Measurements from ENCODE around the gene STK32B.

DNA sequence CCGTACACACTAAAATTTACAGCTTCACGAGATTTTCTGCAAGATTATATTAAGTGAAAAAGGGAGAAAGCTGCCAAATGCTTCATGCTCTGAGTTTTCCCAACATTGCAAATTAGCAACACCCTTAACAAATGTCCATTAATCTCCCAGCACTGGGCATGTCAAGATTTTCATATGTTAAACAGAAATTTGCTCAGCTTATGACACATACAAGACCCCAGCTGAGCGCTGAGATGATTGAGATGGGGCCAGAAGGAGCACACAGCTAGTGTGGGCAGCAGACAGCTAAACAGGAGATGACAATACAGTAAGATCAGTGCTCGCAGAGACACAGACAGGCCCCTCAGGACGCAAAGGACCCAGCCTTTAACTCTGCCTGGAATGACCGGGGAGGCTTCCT is 208.8 kb downstream of the STK32B start:
- TF ChIP-seq, protein P1, sequence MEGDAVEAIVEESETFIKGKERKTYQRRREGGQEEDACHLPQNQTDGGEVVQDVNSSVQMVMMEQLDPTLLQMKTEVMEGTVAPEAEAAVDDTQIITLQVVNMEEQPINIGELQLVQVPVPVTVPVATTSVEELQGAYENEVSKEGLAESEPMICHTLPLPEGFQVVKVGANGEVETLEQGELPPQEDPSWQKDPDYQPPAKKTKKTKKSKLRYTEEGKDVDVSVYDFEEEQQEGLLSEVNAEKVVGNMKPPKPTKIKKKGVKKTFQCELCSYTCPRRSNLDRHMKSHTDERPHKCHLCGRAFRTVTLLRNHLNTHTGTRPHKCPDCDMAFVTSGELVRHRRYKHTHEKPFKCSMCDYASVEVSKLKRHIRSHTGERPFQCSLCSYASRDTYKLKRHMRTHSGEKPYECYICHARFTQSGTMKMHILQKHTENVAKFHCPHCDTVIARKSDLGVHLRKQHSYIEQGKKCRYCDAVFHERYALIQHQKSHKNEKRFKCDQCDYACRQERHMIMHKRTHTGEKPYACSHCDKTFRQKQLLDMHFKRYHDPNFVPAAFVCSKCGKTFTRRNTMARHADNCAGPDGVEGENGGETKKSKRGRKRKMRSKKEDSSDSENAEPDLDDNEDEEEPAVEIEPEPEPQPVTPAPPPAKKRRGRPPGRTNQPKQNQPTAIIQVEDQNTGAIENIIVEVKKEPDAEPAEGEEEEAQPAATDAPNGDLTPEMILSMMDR (IDR thresholded peaks at IDR 0.05): no peak
- TF ChIP-seq POLR2AphosphoS5 (IDR thresholded peaks at IDR 0.05) (no peak), POLR2A (IDR thresholded peaks at IDR 0.05) (no peak), EP300 (IDR thresholded peaks at IDR 0.05) (no peak)

Data from stomach (tissue), 4 donors.